ENCODE data around the gene CTXND1.

DNA sequence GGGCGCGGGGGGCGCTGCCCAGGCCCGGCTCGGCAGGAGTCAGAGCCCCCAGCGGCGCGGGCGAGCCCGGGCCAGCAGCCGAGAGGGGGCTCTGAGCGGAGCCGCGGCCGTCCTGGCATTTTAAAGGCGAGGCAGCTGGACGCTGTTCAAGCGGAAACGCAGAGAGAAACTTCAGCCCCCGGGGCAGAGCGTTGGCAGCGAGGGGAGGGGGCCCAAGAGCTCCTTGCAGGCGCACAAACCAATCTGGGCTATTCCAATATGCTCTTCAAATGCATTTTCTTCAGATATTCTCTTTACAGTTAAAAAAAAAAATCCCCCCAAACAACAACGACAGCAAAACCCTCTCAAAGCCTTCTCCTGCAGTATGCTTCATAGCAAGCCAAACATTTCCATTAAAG, at the start of gene CTXND1:
- TF ChIP-seq, protein P1, sequence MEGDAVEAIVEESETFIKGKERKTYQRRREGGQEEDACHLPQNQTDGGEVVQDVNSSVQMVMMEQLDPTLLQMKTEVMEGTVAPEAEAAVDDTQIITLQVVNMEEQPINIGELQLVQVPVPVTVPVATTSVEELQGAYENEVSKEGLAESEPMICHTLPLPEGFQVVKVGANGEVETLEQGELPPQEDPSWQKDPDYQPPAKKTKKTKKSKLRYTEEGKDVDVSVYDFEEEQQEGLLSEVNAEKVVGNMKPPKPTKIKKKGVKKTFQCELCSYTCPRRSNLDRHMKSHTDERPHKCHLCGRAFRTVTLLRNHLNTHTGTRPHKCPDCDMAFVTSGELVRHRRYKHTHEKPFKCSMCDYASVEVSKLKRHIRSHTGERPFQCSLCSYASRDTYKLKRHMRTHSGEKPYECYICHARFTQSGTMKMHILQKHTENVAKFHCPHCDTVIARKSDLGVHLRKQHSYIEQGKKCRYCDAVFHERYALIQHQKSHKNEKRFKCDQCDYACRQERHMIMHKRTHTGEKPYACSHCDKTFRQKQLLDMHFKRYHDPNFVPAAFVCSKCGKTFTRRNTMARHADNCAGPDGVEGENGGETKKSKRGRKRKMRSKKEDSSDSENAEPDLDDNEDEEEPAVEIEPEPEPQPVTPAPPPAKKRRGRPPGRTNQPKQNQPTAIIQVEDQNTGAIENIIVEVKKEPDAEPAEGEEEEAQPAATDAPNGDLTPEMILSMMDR (conservative IDR thresholded peaks at IDR 0.05; ENCODE audit: low read length) = no peak
- TF ChIP-seq EZH2phosphoT487 (IDR thresholded peaks at IDR 0.05; ENCODE audit: borderline replicate concordance) = no peak

All from Loucy (cell line).